CD4-positive, alpha-beta T cell (primary cell): ENCODE data around the gene CTDSP1. TPM values are rescaled to one million over a fixed set of nuclear protein-coding genes. Genes with fewer than 3 reads are reported as not detected.
A peak's percentile ranks its signal among the peaks of the same experiment; 100 is the strongest.

Experiments
- ATAC-seq: fragments of 200-7000 bp; cut with Tn5 transposase; one replicate; pipeline ENCODE4 v1.10.0; 2022; ENCODE audit warnings: mild to moderate bottlenecking; ENCODE audit not compliant: poor library complexity
- CTCF ChIA-PET: fragments of 350-600 bp; sonication (Branson Sonifier 250); formaldehyde crosslinking; loops from one replicate; lab custom pipeline; 2021; ENCODE audit warnings: antibody characterized with exemption, inconsistent platforms; lab: Charles Lee
- POLR2A ChIA-PET: fragments of 350-600 bp; sonication (Branson Sonifier 250); formaldehyde crosslinking; loops from one replicate; lab custom pipeline; 2021; ENCODE audit warnings: antibody characterized with exemption, inconsistent platforms; lab: Charles Lee
- DNase-seq, 14 experiments: peaks; one replicate each; pipeline ENCODE4 v3.0.0-alpha.2; 2013 to 2020; ENCODE audit warnings: mixed read lengths in 2 of 14
- H3K27ac ChIP-seq, 2 donors: one replicate each; pipeline versions ENCODE4 v1.5.1 to v1.7.0; 2013; ENCODE audit warnings: low read length in 2 of 2, low read depth in 1 of 2, mild to moderate bottlenecking in 1 of 2
- H3K27me3 ChIP-seq, 2 experiments: 1 replicate in 1 of 2; 2 replicates in 1 of 2; pipeline versions ENCODE4 v1.6.1 to v1.7.0; 2013; ENCODE audit warnings: low read length in 2 of 2, control low read depth in 1 of 2, mild to moderate bottlenecking in 1 of 2, moderate library complexity in 1 of 2; ENCODE audit not compliant: insufficient read depth in 2 of 2, control insufficient read depth in 1 of 2
- H3K36me3 ChIP-seq: one replicate; pipeline ENCODE4 v1.6.1; 2013; ENCODE audit warnings: low read length, control low read depth; ENCODE audit not compliant: insufficient read depth
- H3K4me1 ChIP-seq: one replicate; pipeline ENCODE4 v1.6.1; 2013; ENCODE audit warnings: low read length, control low read depth; ENCODE audit not compliant: insufficient read depth
- H3K4me3 ChIP-seq: one replicate; pipeline ENCODE4 v1.5.1; 2013; ENCODE audit warnings: mild to moderate bottlenecking, low read length, moderate library complexity
- H3K9me3 ChIP-seq, 2 experiments: 1 replicate in 1 of 2; 2 replicates in 1 of 2; pipeline versions ENCODE4 v1.6.1 to v1.7.0; 2013; ENCODE audit warnings: low read length in 2 of 2, mild to moderate bottlenecking in 2 of 2, control low read depth in 1 of 2, moderate library complexity in 1 of 2; ENCODE audit not compliant: control insufficient read depth in 1 of 2, insufficient read depth in 1 of 2
- H3K27ac Mint-ChIP-seq: one replicate; pipeline ENCODE4 v1.8.0; 2020; ENCODE audit warnings: mixed read lengths
- H3K27me3 Mint-ChIP-seq: one replicate; pipeline ENCODE4 v1.8.0; 2021; ENCODE audit warnings: mixed read lengths
- H3K36me3 Mint-ChIP-seq: one replicate; pipeline ENCODE4 v1.8.0; 2021; ENCODE audit warnings: low read depth, mixed read lengths
- H3K4me1 Mint-ChIP-seq: one replicate; pipeline ENCODE4 v1.8.0; 2021; ENCODE audit warnings: low read depth, mixed read lengths
- H3K4me3 Mint-ChIP-seq: one replicate; pipeline ENCODE4 v1.8.0; 2020; ENCODE audit warnings: mild to moderate bottlenecking, mixed read lengths
- H3K9me3 Mint-ChIP-seq: one replicate; pipeline ENCODE4 v1.8.0; 2020; ENCODE audit warnings: mixed read lengths
- CTCF ChIP-seq: fragments of 200-600 bp; IDR thresholded peaks from one replicate; pipeline ENCODE4 v1.8.0; 2022; ENCODE audit warnings: antibody characterized with exemption, mild to moderate bottlenecking
- intact Hi-C, 2 experiments: fragments of 100-400 bp; cut with DNase I in 1 of 2; cut with micrococcal nuclease in 1 of 2; formaldehyde crosslinking; loops; one replicate each; pipeline versions ENCODE4 v1.15.1 to v1.9.0; 2023 to 2025; cut with DNase I, micrococcal nuclease
- total RNA-seq, 174 experiments: library from RNA in 2 of 174; stranded (reverse) in 2 of 174; gene quantifications; one replicate each; pipeline ENCODE4 v1.2.3 and lab custom pipeline; 2021 to 2026

CTDSP1 gene
- total RNA-seq, 2 experiments from 2014 or later = 70.5 to 76.8 TPM

- Mint-ChIP-seq H3K4me3 (peak overlapping the region; percentile 77), H3K4me1 (peaks cover 41% of the 10 kb centered on the region)
- DNase-seq = peak; percentile 33 to 86 (median 61)
Measured at GRCh38 chr2:218367415-218368149, 32.1 kb upstream of the CTDSP1 start.

GRCh38 chr2:218368150-218368528 is 31.5 kb upstream of the CTDSP1 start:
- Mint-ChIP-seq H3K36me3 (no peaks in the 10 kb centered on the region), H3K4me1 (peaks cover 41% of the 10 kb centered on the region), H3K27me3 (no peaks in the 10 kb centered on the region), H3K4me3 (peak overlapping the region; percentile 77), H3K9me3 (no peaks in the 10 kb centered on the region), H3K27ac (peak overlapping the region; percentile 59)
- ATAC-seq (no peak), DNase-seq (no peak)
- intact Hi-C loops = no loop called here
- Histone ChIP-seq H3K9me3 (peaks cover 4 to 8% of the 10 kb centered on the region in 2 experiments), H3K4me3 (peak overlapping the region; percentile 64), H3K27me3 (no peaks in the 10 kb centered on the region), H3K36me3 (no peaks in the 10 kb centered on the region), H3K4me1 (peaks cover 27% of the 10 kb centered on the region), H3K27ac (peak overlapping the region; percentile 67 to 74)
- CTCF ChIA-PET = interaction anchor here (0.9 to 1.5 kb wide), 3 partner anchors 28 to 95 kb away, joined by 3 to 5 read pairs (median 3); no protein-coding TSS in a partner anchor
- no peak for TF ChIP-seq CTCF
- POLR2A ChIA-PET = interaction anchor here (1.2 to 3.6 kb wide), 5 partner anchors 26 to 88 kb away, joined by 3 to 33 read pairs (median 6); no protein-coding TSS in a partner anchor

More at GRCh38 chr2:218367415-218368149, 32.1 kb upstream of the CTDSP1 start:
- Histone ChIP-seq H3K4me1 (peaks cover 27% of the 10 kb centered on the region), H3K27ac (peak overlapping the region; percentile 67 to 74), H3K9me3 (peaks cover 4 to 8% of the 10 kb centered on the region in 2 experiments), H3K36me3 (no peaks in the 10 kb centered on the region), H3K27me3 (no peaks in the 10 kb centered on the region), H3K4me3 (peak overlapping the region; percentile 64)
- CTCF ChIA-PET = interaction anchor here (0.9 to 1.5 kb wide), 3 partner anchors 29 to 95 kb away, joined by 3 to 5 read pairs (median 3); no protein-coding TSS in a partner anchor
- Mint-ChIP-seq H3K27me3 (no peaks in the 10 kb centered on the region), H3K9me3 (no peaks in the 10 kb centered on the region), H3K36me3 (no peaks in the 10 kb centered on the region), H3K27ac (peak overlapping the region; percentile 59)
- TF ChIP-seq CTCF = no peak
- intact Hi-C loops = no loop called here
- peak; percentile 78 for ATAC-seq
- POLR2A ChIA-PET = interaction anchor here (0.6 to 3.6 kb wide), 14 partner anchors 11 to 292 kb away, joined by 3 to 33 read pairs (median 4); partner anchors contain the start of genes AAMP, BCS1L, CATIP and CTDSP1

- Mint-ChIP-seq H3K36me3 (no peaks in the 10 kb centered on the region), H3K4me1 (peaks cover 41% of the 10 kb centered on the region), H3K9me3 (no peaks in the 10 kb centered on the region), H3K27me3 (no peaks in the 10 kb centered on the region), H3K4me3 (peak overlapping the region; percentile 68), H3K27ac (peak overlapping the region; percentile 59)
- CTCF ChIA-PET = interaction anchor here (1.9 kb wide), 1 partner anchor 28 kb away, joined by 8 read pairs; no protein-coding TSS in a partner anchor
- POLR2A ChIA-PET = interaction anchor here (3.6 kb wide), 1 partner anchor 28 kb away, joined by 33 read pairs; no protein-coding TSS in a partner anchor
- Histone ChIP-seq H3K27me3 (no peaks in the 10 kb centered on the region), H3K4me3 (no peak overlapping the region), H3K9me3 (peaks cover 4 to 8% of the 10 kb centered on the region in 2 experiments), H3K27ac (peak overlapping the region in 1 of 2 donors; percentile 67), H3K4me1 (peaks cover 27% of the 10 kb centered on the region), H3K36me3 (no peaks in the 10 kb centered on the region)
- ATAC-seq (no peak), DNase-seq (peak in 1 of 14 experiments; percentile 25)
- TF ChIP-seq CTCF = no peak
- intact Hi-C loops = no loop called here
Measured at GRCh38 chr2:218368621-218369153, 31.0 kb upstream of the CTDSP1 start.
